AG09319 (cell line): Measurements from ENCODE around the gene ZNF644.

Experiments
- DNase-seq: peaks from one replicate; pipeline ENCODE4 v3.0.0-alpha.2; 2010; ENCODE audit warnings: low read depth; ENCODE audit errors: extremely low read depth
- CTCF ChIP-seq: IDR thresholded peaks from 2 replicates; pipeline ENCODE4 v1.5.1; 2011; ENCODE audit warnings: low read depth, mild to moderate bottlenecking, inconsistent platforms, low read length, moderate library complexity

Gene ZNF644

GRCh38 chr1:91032349-91032748 lies 10.5 kb upstream of the ZNF644 start:
- DNase-seq = no peak
- TF ChIP-seq CTCF = no peak

GRCh38 chr1:91031081-91031480 lies 9.2 kb upstream of the ZNF644 start:
- no peak for TF ChIP-seq CTCF
- no peak for DNase-seq

GRCh38 chr1:91026777-91027176 lies 4.9 kb upstream of the ZNF644 start:
- TF ChIP-seq CTCF = peak; percentile 25
- DNase-seq = no peak

- no peak for TF ChIP-seq CTCF
- no peak for DNase-seq
These were observed 4.5 kb upstream of the ZNF644 start for GRCh38 chr1:91026320-91026719.

- TF ChIP-seq CTCF = no peak
- no peak for DNase-seq
These were observed 2.8 kb upstream of the ZNF644 start for GRCh38 chr1:91024481-91025119.

GRCh38 chr1:91022518-91022929 lies 689 bp upstream of the ZNF644 start:
- no peak for DNase-seq
- no peak for TF ChIP-seq CTCF

GRCh38 chr1:91020967-91021685 lies 709 bp downstream of the ZNF644 start:
- TF ChIP-seq CTCF = no peak
- peak; percentile 29 for DNase-seq
